Measurements from ENCODE around the gene ZSCAN5B. TPM values are rescaled to one million over a fixed set of nuclear protein-coding genes. Genes with fewer than 3 reads are reported as not detected.

ZSCAN5B gene
- polyA plus RNA-seq, 1 donor from 2014 or later, result 0.24 TPM

GRCh38 chr19:56141417-56141993, 56.1 kb downstream of the ZSCAN5B start:
- Histone ChIP-seq H3K9me3 (ENCODE audit: low read length) (no peaks in the 10 kb centered on the region), H3K79me2 (replicated peaks; ENCODE audit: insufficient read depth, low read length) (peaks cover 14% of the 10 kb centered on the region), H4K20me1 (ENCODE audit: insufficient read depth) (no peaks in the 10 kb centered on the region), H3K9ac (ENCODE audit: low read length) (peak overlapping the region; percentile 81), H3K9me2 (ENCODE audit: insufficient read depth, low read length) (no peaks in the 10 kb centered on the region), H3K36me3 (ENCODE audit: insufficient read depth, low read length) (no peaks in the 10 kb centered on the region), H3F3A (ENCODE audit: insufficient read depth, low read length, poor library complexity, severe bottlenecking) (no peaks in the 10 kb centered on the region), H3K4me2 (ENCODE audit: low read length) (peak overlapping the region; percentile 76), H3K27ac (ENCODE audit: low read length) (peak overlapping the region; percentile 86), H3K27me3 (ENCODE audit: insufficient read depth, low read depth, low read length) (no peaks in the 10 kb centered on the region), H2AFZ (ENCODE audit: low read depth, low read length) (no peak overlapping the region), H3K4me3 (ENCODE audit: low read length) (peak overlapping the region; percentile 72)
- TF ChIP-seq RAD21 (conservative IDR thresholded peaks at IDR 0.05) (no peak), MXI1 (conservative IDR thresholded peaks at IDR 0.05; ENCODE audit: poor library complexity, severe bottlenecking) (no peak), POLR2AphosphoS5 (IDR thresholded peaks at IDR 0.05) (no peak), REST (IDR thresholded peaks at IDR 0.05; ENCODE audit: borderline replicate concordance) (no peak), EZH2 (IDR thresholded peaks at IDR 0.05; ENCODE audit: borderline replicate concordance, insufficient read depth, low read length, poor library complexity, severe bottlenecking) (no peak), TAF1 (IDR thresholded peaks at IDR 0.05; ENCODE audit: low read depth) (no peak), CTCF (IDR thresholded peaks at IDR 0.05; ENCODE audit: poor library complexity, severe bottlenecking) (no peak), EP300 (conservative IDR thresholded peaks at IDR 0.05; ENCODE audit: poor library complexity, severe bottlenecking) (no peak), SMC3 (conservative IDR thresholded peaks at IDR 0.05; ENCODE audit: poor library complexity) (no peak)

- H3K9ac ChIP-seq (ENCODE audit: low read length), result peak within 1 kb of the TSS; percentile 81
- H2AFZ ChIP-seq (ENCODE audit: low read depth, low read length), result peak within 1 kb of the TSS; percentile 93
- peaks cover 14% of the 10 kb centered on the region for H3K79me2 ChIP-seq (replicated peaks; ENCODE audit: insufficient read depth, low read length)
- H3F3A ChIP-seq (ENCODE audit: insufficient read depth, low read length, poor library complexity, severe bottlenecking), result no peaks in the 10 kb centered on the region
- H3K4me2 ChIP-seq (ENCODE audit: low read length), result peak within 1 kb of the TSS; percentile 76
- no peaks in the 10 kb centered on the region for H3K9me3 ChIP-seq (ENCODE audit: low read length)
- no peaks in the 10 kb centered on the region for H3K9me2 ChIP-seq (ENCODE audit: insufficient read depth, low read length)
- TF ChIP-seq REST (IDR thresholded peaks at IDR 0.05; ENCODE audit: borderline replicate concordance) (peak; percentile 54), TAF1 (IDR thresholded peaks at IDR 0.05; ENCODE audit: low read depth) (peak; percentile 46), SMC3 (conservative IDR thresholded peaks at IDR 0.05; ENCODE audit: poor library complexity) (peak; percentile 31), CTCF (IDR thresholded peaks at IDR 0.05; ENCODE audit: poor library complexity, severe bottlenecking) (peak; percentile 44), EZH2 (IDR thresholded peaks at IDR 0.05; ENCODE audit: borderline replicate concordance, insufficient read depth, low read length, poor library complexity, severe bottlenecking) (no peak), EP300 (conservative IDR thresholded peaks at IDR 0.05; ENCODE audit: poor library complexity, severe bottlenecking) (peak; percentile 78), POLR2AphosphoS5 (IDR thresholded peaks at IDR 0.05) (peak; percentile 94), RAD21 (conservative IDR thresholded peaks at IDR 0.05) (peak; percentile 19), MXI1 (conservative IDR thresholded peaks at IDR 0.05; ENCODE audit: poor library complexity, severe bottlenecking) (peak; percentile 73)
- H3K27me3 ChIP-seq (ENCODE audit: insufficient read depth, low read depth, low read length), result no peaks in the 10 kb centered on the region
- peak within 1 kb of the TSS; percentile 86 for H3K27ac ChIP-seq (ENCODE audit: low read length)
- H4K20me1 ChIP-seq (ENCODE audit: insufficient read depth), result no peaks in the 10 kb centered on the region
- H3K4me3 ChIP-seq (ENCODE audit: low read length), result peak within 1 kb of the TSS; percentile 72
- H3K36me3 ChIP-seq (ENCODE audit: insufficient read depth, low read length), result no peaks in the 10 kb centered on the region
Measured at GRCh38 chr19:56140583-56141416, 56.8 kb downstream of the ZSCAN5B start, which contains the start of gene ZNF444. TSS of gene ZNF444 (plus strand) at chr19:56141287. CDS start at chr19:56146912, 5,625 bp downstream.
